ENCODE results near the gene PEX3. TPM values are rescaled to one million over a fixed set of nuclear protein-coding genes. Genes with fewer than 3 reads are reported as not detected.

Gene PEX3
- total RNA-seq, 1 donor from 2014 or later = 21.0 TPM

- H3K4me1 ChIP-seq = peaks cover 53% of the 10 kb centered on the region
- no peak for TF ChIP-seq CTCF (IDR thresholded peaks at IDR 0.05; ENCODE audit: borderline replicate concordance)
- peak; percentile 15 for DNase-seq
- H3K27me3 ChIP-seq (ENCODE audit: low read depth) = no peaks in the 10 kb centered on the region
- H3K36me3 ChIP-seq = no peaks in the 10 kb centered on the region
- peak overlapping the region; percentile 89 for H3K27ac ChIP-seq (replicated peaks)
- no peaks in the 10 kb centered on the region for H3K9me3 ChIP-seq (replicated peaks)
- H3K4me3 ChIP-seq = peak overlapping the region; percentile 34
- intact Hi-C loops (cut with micrococcal nuclease) = no loop called here
These were observed 65.3 kb downstream of the PEX3 start for GRCh38 chr6:143515766-143516355.

GRCh38 chr6:143516690-143517446, 66.3 kb downstream of the PEX3 start:
- Histone ChIP-seq H3K27ac (replicated peaks) (peak overlapping the region; percentile 89), H3K4me3 (no peak overlapping the region), H3K27me3 (ENCODE audit: low read depth) (no peaks in the 10 kb centered on the region), H3K4me1 (peaks cover 43% of the 10 kb centered on the region), H3K36me3 (no peaks in the 10 kb centered on the region), H3K9me3 (replicated peaks) (no peaks in the 10 kb centered on the region)
- intact Hi-C loops (cut with micrococcal nuclease) = no loop called here
- TF ChIP-seq CTCF (IDR thresholded peaks at IDR 0.05; ENCODE audit: borderline replicate concordance) = no peak
- no peak for DNase-seq

- no peak for DNase-seq
- H3K4me3 ChIP-seq = no peak overlapping the region
- H3K27me3 ChIP-seq (ENCODE audit: low read depth) = no peaks in the 10 kb centered on the region
- H3K9me3 ChIP-seq (replicated peaks) = no peaks in the 10 kb centered on the region
- no peak for TF ChIP-seq CTCF (IDR thresholded peaks at IDR 0.05; ENCODE audit: borderline replicate concordance)
- H3K36me3 ChIP-seq = no peaks in the 10 kb centered on the region
- peaks cover 39% of the 10 kb centered on the region for H3K4me1 ChIP-seq
- intact Hi-C loops (cut with micrococcal nuclease) = no loop called here
- H3K27ac ChIP-seq (replicated peaks) = no peak overlapping the region
These were observed 66.8 kb downstream of the PEX3 start for GRCh38 chr6:143517447-143517773.

GRCh38 chr6:143522039-143522600, 71.5 kb downstream of the PEX3 start:
- no peak overlapping the region for H3K4me3 ChIP-seq
- H3K27ac ChIP-seq (replicated peaks) = no peak overlapping the region
- DNase-seq = no peak
- intact Hi-C loops (cut with micrococcal nuclease) = no loop called here
- H3K27me3 ChIP-seq (ENCODE audit: low read depth) = no peaks in the 10 kb centered on the region
- no peaks in the 10 kb centered on the region for H3K9me3 ChIP-seq (replicated peaks)
- TF ChIP-seq CTCF (IDR thresholded peaks at IDR 0.05; ENCODE audit: borderline replicate concordance) = no peak
- H3K4me1 ChIP-seq = peaks cover 2% of the 10 kb centered on the region
- no peaks in the 10 kb centered on the region for H3K36me3 ChIP-seq

GRCh38 chr6:143525356-143525755, 74.8 kb downstream of the PEX3 start:
- no peaks in the 10 kb centered on the region for H3K27me3 ChIP-seq (ENCODE audit: low read depth)
- DNase-seq = no peak
- no peaks in the 10 kb centered on the region for H3K4me1 ChIP-seq
- no peaks in the 10 kb centered on the region for H3K36me3 ChIP-seq
- H3K9me3 ChIP-seq (replicated peaks) = no peaks in the 10 kb centered on the region
- no peak for TF ChIP-seq CTCF (IDR thresholded peaks at IDR 0.05; ENCODE audit: borderline replicate concordance)
- no peak overlapping the region for H3K27ac ChIP-seq (replicated peaks)
- no peak overlapping the region for H3K4me3 ChIP-seq
- intact Hi-C loops (cut with micrococcal nuclease) = no loop called here
